NB4 (cell line): ENCODE data around the gene TRAF3IP3.

Experiments
- DNase-seq: peaks from one replicate; pipeline ENCODE4 v3.0.0; 2010; ENCODE audit warnings: low read depth
- H3K4me3 ChIP-seq: one replicate; pipeline ENCODE4 v1.5.1; 2011; ENCODE audit warnings: mild to moderate bottlenecking, low read depth, low read length, moderate library complexity
- MAX ChIP-seq: IDR thresholded peaks from 2 replicates; pipeline ENCODE4 v1.6.1; 2011; ENCODE audit warnings: low read depth, low read length
- MYC ChIP-seq: IDR thresholded peaks from 2 replicates; pipeline ENCODE4 v1.6.1; 2011; ENCODE audit warnings: low read depth, low read length
- POLR2A ChIP-seq: IDR thresholded peaks from 2 replicates; pipeline ENCODE4 v1.6.1; 2011; ENCODE audit warnings: mild to moderate bottlenecking; ENCODE audit not compliant: insufficient read length; ENCODE audit errors: extremely low read depth
- TF ChIP-seq, protein P1 (sequence below): IDR thresholded peaks from one replicate; pipeline ENCODE4 v1.5.1; 2012; ENCODE audit warnings: low read depth, low read length

TRAF3IP3 gene

GRCh38 chr1:209830722-209831121, 74.9 kb downstream of the TRAF3IP3 start:
- H3K4me3 ChIP-seq: no peak overlapping the region
- TF ChIP-seq, protein P1, sequence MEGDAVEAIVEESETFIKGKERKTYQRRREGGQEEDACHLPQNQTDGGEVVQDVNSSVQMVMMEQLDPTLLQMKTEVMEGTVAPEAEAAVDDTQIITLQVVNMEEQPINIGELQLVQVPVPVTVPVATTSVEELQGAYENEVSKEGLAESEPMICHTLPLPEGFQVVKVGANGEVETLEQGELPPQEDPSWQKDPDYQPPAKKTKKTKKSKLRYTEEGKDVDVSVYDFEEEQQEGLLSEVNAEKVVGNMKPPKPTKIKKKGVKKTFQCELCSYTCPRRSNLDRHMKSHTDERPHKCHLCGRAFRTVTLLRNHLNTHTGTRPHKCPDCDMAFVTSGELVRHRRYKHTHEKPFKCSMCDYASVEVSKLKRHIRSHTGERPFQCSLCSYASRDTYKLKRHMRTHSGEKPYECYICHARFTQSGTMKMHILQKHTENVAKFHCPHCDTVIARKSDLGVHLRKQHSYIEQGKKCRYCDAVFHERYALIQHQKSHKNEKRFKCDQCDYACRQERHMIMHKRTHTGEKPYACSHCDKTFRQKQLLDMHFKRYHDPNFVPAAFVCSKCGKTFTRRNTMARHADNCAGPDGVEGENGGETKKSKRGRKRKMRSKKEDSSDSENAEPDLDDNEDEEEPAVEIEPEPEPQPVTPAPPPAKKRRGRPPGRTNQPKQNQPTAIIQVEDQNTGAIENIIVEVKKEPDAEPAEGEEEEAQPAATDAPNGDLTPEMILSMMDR: no peak
- TF ChIP-seq MYC: no peak
- no peak for TF ChIP-seq MAX
- no peak for TF ChIP-seq POLR2A
- DNase-seq: no peak

GRCh38 chr1:209831615-209832014, 75.8 kb downstream of the TRAF3IP3 start:
- no peak overlapping the region for H3K4me3 ChIP-seq
- no peak for DNase-seq
- no peak for TF ChIP-seq MAX
- TF ChIP-seq MYC: no peak
- TF ChIP-seq POLR2A: no peak
- TF ChIP-seq, protein P1: no peak
